NCI-H2107 (cell line): ENCODE data around the gene APOLD1.
"Not testable (repeated sequence)": the region's sequence is repeated elsewhere in the genome, so short reads cannot be mapped to it uniquely, and the experiment has no call there.

Source experiments
- DNase-seq: peaks from one replicate; lab custom pipeline; 2025; lab: John Stamatoyannopoulos, UW

The APOLD1 gene

GRCh38 chr12:12784911-12785814 is at the start of gene APOLD1:
TSS of gene APOLD1 (plus strand) at chr12:12785659. CDS start at chr12:12785692, 33 bp downstream.
- DNase-seq: no peak

GRCh38 chr12:12736759-12737676 is 48.4 kb upstream of the APOLD1 start:
- DNase-seq: no peak

- DNase-seq: not testable (repeated sequence)
Observed at GRCh38 chr12:12738152-12738551, 47.3 kb upstream of the APOLD1 start.

GRCh38 chr12:12741660-12742059 is 43.8 kb upstream of the APOLD1 start:
- DNase-seq: no peak

GRCh38 chr12:12744546-12745305 is 40.7 kb upstream of the APOLD1 start:
- peak; percentile 52 for DNase-seq

- no peak for DNase-seq
Observed at GRCh38 chr12:12745576-12746211, 39.8 kb upstream of the APOLD1 start.

GRCh38 chr12:12747278-12747677 is 38.2 kb upstream of the APOLD1 start:
- DNase-seq: no peak

GRCh38 chr12:12748044-12748443 is 37.4 kb upstream of the APOLD1 start:
- DNase-seq: no peak

GRCh38 chr12:12749433-12749832 is 36.0 kb upstream of the APOLD1 start:
- DNase-seq: no peak

GRCh38 chr12:12755923-12756322 is 29.5 kb upstream of the APOLD1 start:
- no peak for DNase-seq

GRCh38 chr12:12757121-12757520 is 28.3 kb upstream of the APOLD1 start:
- DNase-seq: no peak

GRCh38 chr12:12759234-12759915 is 26.1 kb upstream of the APOLD1 start:
- DNase-seq: no peak

- DNase-seq: no peak
Observed at GRCh38 chr12:12764824-12765223, 20.6 kb upstream of the APOLD1 start.

GRCh38 chr12:12770262-12770661 is 15.2 kb upstream of the APOLD1 start:
- DNase-seq: no peak

- no peak for DNase-seq
Observed at GRCh38 chr12:12774791-12775190, 10.7 kb upstream of the APOLD1 start.

GRCh38 chr12:12776261-12776660 is 9.2 kb upstream of the APOLD1 start:
- peak; percentile 75 for DNase-seq

- no peak for DNase-seq
Observed at GRCh38 chr12:12777092-12777491, 8.4 kb upstream of the APOLD1 start.

GRCh38 chr12:12779007-12779406 is 6.5 kb upstream of the APOLD1 start:
- no peak for DNase-seq

- no peak for DNase-seq
Observed at GRCh38 chr12:12779529-12779928, 5.9 kb upstream of the APOLD1 start.

- no peak for DNase-seq
Observed at GRCh38 chr12:12784116-12784515, 1.3 kb upstream of the APOLD1 start.

GRCh38 chr12:12786351-12786705 is 869 bp downstream of the APOLD1 start:
- DNase-seq: no peak
